ENCODE measurements around the gene CASTOR1. TPM values are rescaled to one million over a fixed set of nuclear protein-coding genes. Genes with fewer than 3 reads are reported as not detected.
A peak's percentile ranks its signal among the peaks of the same experiment; 100 is the strongest.

Gene CASTOR1
- total RNA-seq, 2 donors from 2014 or later: 6.3 to 7.5 TPM

- ATAC-seq: peak in 1 of 2 donors; percentile 15
- no peak for DNase-seq (ENCODE audit: low spot score in 2 of 2)
- H3K9me3 Mint-ChIP-seq: no peaks in the 10 kb centered on the region
- peak overlapping the region; percentile 31 to 80 for H3K27ac Mint-ChIP-seq
- peaks cover 7 to 20% of the 10 kb centered on the region in 2 donors for H3K36me3 Mint-ChIP-seq
These were observed 35.9 kb upstream of the CASTOR1 start for GRCh38 chr22:30325065-30325720.

GRCh38 chr22:30324014-30324730 lies 34.9 kb upstream of the CASTOR1 start:
- DNase-seq (ENCODE audit: low spot score in 2 of 2) (no peak), ATAC-seq (peak in 1 of 2 donors; percentile 40)
- no peaks in the 10 kb centered on the region for H3K9me3 Mint-ChIP-seq
- peaks cover 7 to 20% of the 10 kb centered on the region in 2 donors for H3K36me3 Mint-ChIP-seq
- H3K27ac Mint-ChIP-seq: peak overlapping the region; percentile 80 to 83

- Mint-ChIP-seq H3K27ac (peak overlapping the region in 1 of 2 donors; percentile 80), H3K36me3 (peaks cover 7 to 30% of the 10 kb centered on the region in 2 donors), H3K9me3 (no peaks in the 10 kb centered on the region)
- ATAC-seq (no peak), DNase-seq (ENCODE audit: low spot score in 2 of 2) (no peak)
These were observed 33.9 kb upstream of the CASTOR1 start for GRCh38 chr22:30323246-30323645.

- Mint-ChIP-seq H3K27ac (peak overlapping the region in 1 of 2 donors; percentile 62), H3K9me3 (no peaks in the 10 kb centered on the region), H3K36me3 (peaks cover 7 to 31% of the 10 kb centered on the region in 2 donors)
- ATAC-seq (no peak), DNase-seq (ENCODE audit: low spot score in 2 of 2) (no peak)
These were observed 32.2 kb upstream of the CASTOR1 start for GRCh38 chr22:30321461-30321860.

- DNase-seq (ENCODE audit: low spot score in 2 of 2) (no peak), ATAC-seq (no peak)
- Mint-ChIP-seq H3K27ac (peak overlapping the region in 1 of 2 donors; percentile 63), H3K9me3 (no peaks in the 10 kb centered on the region), H3K36me3 (peaks cover 0 to 23% of the 10 kb centered on the region in 2 donors)
These were observed 30.8 kb upstream of the CASTOR1 start for GRCh38 chr22:30320021-30320556.

GRCh38 chr22:30318799-30319419 lies 29.6 kb upstream of the CASTOR1 start:
- Mint-ChIP-seq H3K36me3 (peaks cover 0 to 28% of the 10 kb centered on the region in 2 donors), H3K27ac (peak overlapping the region; percentile 1 to 61), H3K9me3 (no peaks in the 10 kb centered on the region)
- peak in 1 of 2 donors; percentile 25 for ATAC-seq
- no peak for DNase-seq (ENCODE audit: low spot score in 2 of 2)

GRCh38 chr22:30317778-30318177 lies 28.5 kb upstream of the CASTOR1 start:
- H3K27ac Mint-ChIP-seq: peak overlapping the region; percentile 1 to 56
- H3K9me3 Mint-ChIP-seq: peaks cover 0 to 4% of the 10 kb centered on the region in 2 donors
- DNase-seq (ENCODE audit: low spot score in 2 of 2): no peak
- H3K36me3 Mint-ChIP-seq: peaks cover 0 to 28% of the 10 kb centered on the region in 2 donors
- ATAC-seq: no peak

GRCh38 chr22:30315962-30316576 lies 26.8 kb upstream of the CASTOR1 start:
- Mint-ChIP-seq H3K27ac (peak overlapping the region; percentile 75 to 95), H3K36me3 (peaks cover 0 to 35% of the 10 kb centered on the region in 2 donors), H3K9me3 (peaks cover 0 to 7% of the 10 kb centered on the region in 2 donors)
- DNase-seq (ENCODE audit: low spot score in 2 of 2): no peak
- no peak for ATAC-seq

- Mint-ChIP-seq H3K9me3 (peaks cover 0 to 7% of the 10 kb centered on the region in 2 donors), H3K27ac (peak overlapping the region; percentile 75 to 95), H3K36me3 (peaks cover 0 to 30% of the 10 kb centered on the region in 2 donors)
- DNase-seq (ENCODE audit: low spot score in 2 of 2): peak in 1 of 2 donors; percentile 80
- ATAC-seq: peak; percentile 62 to 87
These were observed 25.6 kb upstream of the CASTOR1 start for GRCh38 chr22:30314915-30315314.

- DNase-seq (ENCODE audit: low spot score in 2 of 2) (no peak), ATAC-seq (peak in 1 of 2 donors; percentile 23)
- H3K9me3 Mint-ChIP-seq: peaks cover 0 to 7% of the 10 kb centered on the region in 2 donors
- peak overlapping the region; percentile 75 to 95 for H3K27ac Mint-ChIP-seq
- H3K36me3 Mint-ChIP-seq: peaks cover 0 to 25% of the 10 kb centered on the region in 2 donors
These were observed 24.4 kb upstream of the CASTOR1 start for GRCh38 chr22:30313527-30314363.

- Mint-ChIP-seq H3K27ac (peak overlapping the region; percentile 20 to 61), H3K9me3 (peaks cover 0 to 7% of the 10 kb centered on the region in 2 donors), H3K36me3 (peaks cover 0 to 19% of the 10 kb centered on the region in 2 donors)
- DNase-seq (ENCODE audit: low spot score in 2 of 2): no peak
- ATAC-seq: peak; percentile 42 to 52
These were observed 22.7 kb upstream of the CASTOR1 start for GRCh38 chr22:30312053-30312452.

GRCh38 chr22:30310881-30311771 lies 21.8 kb upstream of the CASTOR1 start:
- peak overlapping the region; percentile 80 to 86 for H3K27ac Mint-ChIP-seq
- ATAC-seq: no peak
- H3K36me3 Mint-ChIP-seq: peaks cover 0 to 19% of the 10 kb centered on the region in 2 donors
- no peak for DNase-seq (ENCODE audit: low spot score in 2 of 2)
- H3K9me3 Mint-ChIP-seq: peaks cover 0 to 7% of the 10 kb centered on the region in 2 donors

- ATAC-seq: no peak
- H3K27ac Mint-ChIP-seq: peak overlapping the region; percentile 45 to 86
- peaks cover 0 to 19% of the 10 kb centered on the region in 2 donors for H3K36me3 Mint-ChIP-seq
- DNase-seq (ENCODE audit: low spot score in 2 of 2): no peak
- H3K9me3 Mint-ChIP-seq: peaks cover 0 to 7% of the 10 kb centered on the region in 2 donors
These were observed 20.8 kb upstream of the CASTOR1 start for GRCh38 chr22:30309951-30310741.
